HepG2 (cell line): Measurements from ENCODE around the gene SHF. TPM values are rescaled to one million over a fixed set of nuclear protein-coding genes. Genes with fewer than 3 reads are reported as not detected.

ENCODE experiments used
- ATAC-seq: fragments of 200-7000 bp; cut with Tn5 transposase; 3 replicates; pipeline ENCODE4 v1.9.1; 2020; ENCODE audit warnings: mild to moderate bottlenecking, moderate library complexity
- BruUV-seq: library from RNA; stranded (reverse); fragments of 400-500 nt; replicated peaks from 2 replicates; lab custom pipeline; 2021; lab: Mats Ljungman, UMichigan
- CTCF ChIA-PET: fragments of 300-600 bp; formaldehyde crosslinking; extraction: SDS; loops from one replicate; lab custom pipeline; 2021; ENCODE audit warnings: low total read pairs, inconsistent platforms, low intra/inter-chr PET ratio; lab: Yijun Ruan, JAX
- POLR2A ChIA-PET: fragments of 350-600 bp; sonication (Branson Sonifier 250); formaldehyde crosslinking; loops from one replicate; lab custom pipeline; 2020; ENCODE audit warnings: antibody characterized with exemption, inconsistent platforms; lab: Yijun Ruan, JAX
- DNase-seq: peaks from one replicate; pipeline ENCODE4 v3.0.0-alpha.2; 2015; ENCODE audit warnings: low spot score
- FAIRE-seq: peaks from 3 replicates; lab custom pipeline; 2011; peaks lifted over from hg19 to GRCh38; lab: Jason Lieb, UNC
- H2AFZ ChIP-seq: one replicate; pipeline ENCODE4 v1.6.1; 2011; ENCODE audit warnings: low read length, inconsistent platforms
- H3K27ac ChIP-seq: fragments of 300-600 bp; 3 replicates; pipeline ENCODE4 v1.8.0; 2011; ENCODE audit warnings: mixed run types, mild to moderate bottlenecking, mixed read lengths, low read length, inconsistent platforms; ENCODE audit not compliant: insufficient read depth; ENCODE audit errors: extremely low read length
- H3K27me3 ChIP-seq, 2 experiments: fragments of 200-600 bp in 1 of 2; 2 replicates in 1 of 2; 3 replicates in 1 of 2; pipeline versions ENCODE4 v1.6.0 to v1.8.0; 2011; ENCODE audit warnings: low read length in 2 of 2, mild to moderate bottlenecking in 2 of 2, moderate library complexity in 2 of 2, inconsistent platforms in 1 of 2; ENCODE audit not compliant: insufficient read depth in 2 of 2, control insufficient read depth in 1 of 2
- H3K36me3 ChIP-seq, 2 experiments: fragments of 200-600 bp in 1 of 2; replicated peaks in 1 of 2; 2 replicates in 1 of 2; 3 replicates in 1 of 2; pipeline versions ENCODE4 v1.5.1 to v1.8.0; 2011; ENCODE audit warnings: low read length in 2 of 2, inconsistent platforms in 1 of 2; ENCODE audit not compliant: insufficient read depth in 2 of 2, control insufficient read depth in 1 of 2
- H3K4me1 ChIP-seq: 2 replicates; pipeline ENCODE4 v1.5.1; 2012; ENCODE audit warnings: low read length, inconsistent platforms; ENCODE audit not compliant: insufficient read depth
- H3K4me2 ChIP-seq: 2 replicates; pipeline ENCODE4 v1.6.0; 2011; ENCODE audit warnings: low read depth, low read length, inconsistent platforms
- H3K4me3 ChIP-seq, 3 experiments: fragments of 200-600 bp in 1 of 3; sonication (generic), shearing (Covaris generic) in 1 of 3; replicated peaks in 1 of 3; 2 replicates each; pipeline ENCODE4 v1.5.1; 2011 to 2016; ENCODE audit warnings: low read length in 3 of 3, inconsistent platforms in 2 of 3, low read depth in 2 of 3, mild to moderate bottlenecking in 2 of 3, control low read depth in 1 of 3, mixed read lengths in 1 of 3; ENCODE audit not compliant: insufficient read depth in 1 of 3
- H3K79me2 ChIP-seq: one replicate; pipeline ENCODE4 v1.6.1; 2011; ENCODE audit warnings: low read length, inconsistent platforms; ENCODE audit not compliant: insufficient read depth
- H3K9ac ChIP-seq: 2 replicates; pipeline ENCODE4 v1.6.0; 2011; ENCODE audit warnings: mild to moderate bottlenecking, low read depth, low read length, inconsistent platforms; ENCODE audit not compliant: insufficient read depth
- H3K9me3 ChIP-seq: 2 replicates; pipeline ENCODE4 v1.5.1; 2012; ENCODE audit warnings: mild to moderate bottlenecking, low read length
- H4K20me1 ChIP-seq: 2 replicates; pipeline ENCODE4 v1.6.0; 2011; ENCODE audit warnings: inconsistent platforms, mild to moderate bottlenecking, low read length, moderate library complexity; ENCODE audit not compliant: insufficient read depth
- ERF ChIP-seq: IDR thresholded peaks from 2 replicates; pipeline ENCODE4 v1.6.1; 2018; ENCODE audit warnings: missing biosample characterization, missing genetic modification reagents
- PLRG1 ChIP-seq: fragments of 450-650 bp; conservative IDR thresholded peaks from 2 replicates; pipeline ENCODE4 v1.6.1; 2016
- RAD21 ChIP-seq: fragments of 450-650 bp; formaldehyde crosslinking; IDR thresholded peaks from 2 replicates; pipeline ENCODE4 v1.5.0; 2020; ENCODE audit warnings: mild to moderate bottlenecking
- TMF1 ChIP-seq: sonication (generic); formaldehyde crosslinking; IDR thresholded peaks from 2 replicates; pipeline ENCODE4 v1.8.1; 2022; ENCODE audit warnings: low read depth, missing genetic modification reagents
- TOE1 ChIP-seq: sonication (generic); formaldehyde crosslinking; IDR thresholded peaks from 2 replicates; pipeline ENCODE4 v1.4.0; 2020; ENCODE audit warnings: mild to moderate bottlenecking, missing genetic modification reagents
- ZBTB7A ChIP-seq: sonication (generic); formaldehyde crosslinking; IDR thresholded peaks from 2 replicates; pipeline ENCODE4 v1.8.0; 2022; ENCODE audit warnings: mild to moderate bottlenecking, missing genetic modification reagents
- ZNF333 ChIP-seq: sonication (generic); formaldehyde crosslinking; IDR thresholded peaks from 2 replicates; pipeline ENCODE4 v1.4.0; 2020; ENCODE audit warnings: mild to moderate bottlenecking, missing genetic modification reagents, borderline replicate concordance
- ZNF512B ChIP-seq: sonication (generic); formaldehyde crosslinking; IDR thresholded peaks from 2 replicates; pipeline ENCODE4 v1.5.1; 2020; ENCODE audit warnings: missing genetic modification reagents, mild to moderate bottlenecking, borderline replicate concordance
- WGBS: methylation state at CpG from one replicate; pipeline ENCODE4 v1.1.6; 2017; ENCODE audit warnings: low lambda C conversion rate; 5-methylcytosine and 5-hydroxymethylcytosine counted together
- in situ Hi-C: cut with HindIII; loops from 2 replicates; pipeline ENCODE4 v1.10.0; 2017; ENCODE audit warnings: low pct_unique_long_range_greater_than_20kb; ENCODE audit not compliant: extremely low pct_ligation_motif_present
- intact Hi-C: fragments of 100-400 bp; cut with micrococcal nuclease; formaldehyde crosslinking; loops from one replicate; pipeline ENCODE4 v1.10.0; 2022; ENCODE audit not compliant: unreplicated experiment
- polyA plus RNA-seq, 8 experiments: library from polyadenylated mRNA; depleted of rRNA in 3 of 8; stranded (reverse) in 7 of 8; unstranded in 1 of 8; fragments of >200 nt; fragmentation: Illumina TruSeq in 4 of 8; extraction: Trizol in 4 of 8; gene quantifications; 2 replicates each; pipeline versions ENCODE4 v1.2.1 to v1.2.3, GENCODE V29; 2011 to 2016; ENCODE audit warnings: low read depth in 4 of 8, missing spikeins in 1 of 8, mixed read lengths in 1 of 8; ENCODE audit not compliant: insufficient read depth in 1 of 8
- total RNA-seq, 5 experiments: library from RNA; depleted of rRNA; stranded (reverse); fragments of >200 nt; fragmentation: Illumina TruSeq; extraction: Trizol; gene quantifications; 2 replicates each; pipeline ENCODE4 v1.2.3, GENCODE V29; 2016; ENCODE audit warnings: low read depth in 1 of 5

The SHF gene
- total and polyA plus RNA-seq, 2 of the 13 experiments (the other 11 are each of a cell fraction or from before 2014, with no cell fraction given): 20.9 to 25.5 TPM

- TF ChIP-seq RAD21 (CRISPR knock-in tag) (no peak), TOE1 (no peak), ZNF333 (CRISPR knock-in tag) (no peak), TMF1 (CRISPR knock-in tag) (no peak), ERF (no peak), ZBTB7A (CRISPR knock-in tag) (no peak), ZNF512B (CRISPR knock-in tag) (no peak), PLRG1 (no peak)
- WGBS: 57% methylated on average over 5 of the region's 12 CpGs
- CTCF ChIA-PET: no interaction called here
- Histone ChIP-seq H2AFZ (no peak overlapping the region), H4K20me1 (no peaks in the 10 kb centered on the region), H3K4me2 (no peak overlapping the region), H3K4me1 (no peaks in the 10 kb centered on the region), H3K9me3 (no peaks in the 10 kb centered on the region), H3K27me3 (peaks cover 3 to 22% of the 10 kb centered on the region in 2 experiments; a peak in 4 of 5 replicates), H3K79me2 (no peaks in the 10 kb centered on the region), H3K36me3 (no peaks in the 10 kb centered on the region), H3K4me3 (no peak overlapping the region), H3K27ac (no peak overlapping the region), H3K9ac (no peak overlapping the region)
- ATAC-seq (no peak), DNase-seq (no peak), FAIRE-seq (no peak)
- no TSS peak for BruUV-seq
- intact Hi-C loops (no loop called here), in situ Hi-C loops (no loop called here)
- POLR2A ChIA-PET: no interaction called here
Observed at GRCh38 chr15:45138814-45139765, 48.7 kb downstream of the SHF start.
